SKM-1 treated with dmso at 0.1 percent for 144 hours (cell line): ENCODE results near the gene CFAP92.

Source experiments
- DNase-seq: peaks from one replicate; lab custom pipeline; 2025; ENCODE audit not compliant: unreplicated experiment; lab: John Stamatoyannopoulos, UW

The CFAP92 gene, protein sequence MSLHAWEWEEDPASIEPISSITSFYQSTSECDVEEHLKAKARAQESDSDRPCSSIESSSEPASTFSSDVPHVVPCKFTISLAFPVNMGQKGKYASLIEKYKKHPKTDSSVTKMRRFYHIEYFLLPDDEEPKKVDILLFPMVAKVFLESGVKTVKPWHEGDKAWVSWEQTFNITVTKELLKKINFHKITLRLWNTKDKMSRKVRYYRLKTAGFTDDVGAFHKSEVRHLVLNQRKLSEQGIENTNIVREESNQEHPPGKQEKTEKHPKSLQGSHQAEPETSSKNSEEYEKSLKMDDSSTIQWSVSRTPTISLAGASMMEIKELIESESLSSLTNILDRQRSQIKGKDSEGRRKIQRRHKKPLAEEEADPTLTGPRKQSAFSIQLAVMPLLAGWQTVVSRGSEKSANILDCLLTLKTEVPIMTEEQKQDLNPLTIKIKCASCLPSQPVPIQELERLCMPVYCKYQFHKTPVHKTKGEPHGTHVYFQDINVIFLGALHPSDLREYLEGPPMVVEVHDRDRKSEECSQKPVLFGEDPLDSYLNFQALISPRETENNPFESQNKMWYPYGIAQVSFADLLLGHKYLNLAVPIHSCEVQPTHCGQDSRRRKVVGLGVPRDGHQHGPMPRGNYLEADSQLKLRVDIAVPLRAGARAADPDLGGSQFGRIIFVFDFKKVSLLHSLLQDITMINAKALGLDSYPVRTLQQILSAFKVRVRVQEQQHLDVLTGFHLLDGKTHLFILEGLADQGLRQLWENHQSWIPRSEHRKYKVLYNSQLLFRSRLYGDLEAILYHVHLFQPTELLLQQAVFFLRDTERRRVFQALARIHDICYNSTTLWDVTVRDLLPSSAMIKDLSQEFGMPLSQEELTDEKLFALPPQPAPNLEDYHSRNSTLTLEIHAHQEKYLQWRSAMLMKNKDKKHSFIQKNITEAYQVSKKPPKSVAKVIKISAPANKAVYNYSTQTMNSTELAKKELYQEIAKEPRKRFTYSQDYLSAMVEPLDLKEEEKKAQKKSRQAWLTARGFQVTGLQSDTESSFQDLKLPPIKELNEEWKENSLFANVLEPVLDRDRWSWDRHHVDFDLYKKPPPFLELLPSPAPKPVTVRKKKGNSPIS

DNA sequence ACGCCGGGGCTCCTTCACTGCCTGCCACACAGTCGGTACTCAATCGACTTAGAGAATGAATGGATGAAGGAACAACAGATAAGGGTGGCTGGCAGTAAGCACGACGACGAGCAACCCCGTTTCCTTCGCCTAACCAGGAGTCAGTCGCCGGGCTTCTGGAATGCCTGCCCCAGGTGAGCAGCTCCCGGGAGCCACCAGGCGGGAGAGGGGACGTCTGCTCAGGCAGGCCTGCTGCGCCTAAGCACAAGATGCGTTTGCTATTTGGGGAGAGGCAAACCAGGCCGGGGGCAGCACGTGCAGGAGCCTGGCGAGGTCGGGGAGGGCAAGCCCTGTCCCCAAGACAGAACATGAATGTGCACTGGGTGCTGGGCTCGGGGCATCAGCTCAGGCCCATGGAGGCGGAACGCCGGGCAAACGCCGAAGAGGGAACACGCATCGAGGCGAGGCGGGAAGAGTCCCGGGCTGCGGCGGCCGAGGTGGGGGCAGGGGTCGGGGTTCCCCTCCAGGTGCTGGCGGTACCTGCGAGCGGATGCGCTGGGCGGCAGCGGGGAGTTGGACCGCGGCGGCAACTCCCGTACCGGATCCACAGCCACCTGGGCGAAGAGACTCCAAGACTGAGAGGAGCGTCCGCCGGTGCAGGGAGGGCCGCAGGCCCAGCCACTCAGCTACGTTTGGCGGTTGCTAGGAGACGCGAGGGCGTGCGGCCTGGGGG is at the start of gene CFAP92:
Gene CFAP92, minus strand, starts transcription at position 616 of the 712 bp plus-strand sequence. CDS start 772 bp downstream, outside the sequence.
- DNase-seq, result no peak

DNA sequence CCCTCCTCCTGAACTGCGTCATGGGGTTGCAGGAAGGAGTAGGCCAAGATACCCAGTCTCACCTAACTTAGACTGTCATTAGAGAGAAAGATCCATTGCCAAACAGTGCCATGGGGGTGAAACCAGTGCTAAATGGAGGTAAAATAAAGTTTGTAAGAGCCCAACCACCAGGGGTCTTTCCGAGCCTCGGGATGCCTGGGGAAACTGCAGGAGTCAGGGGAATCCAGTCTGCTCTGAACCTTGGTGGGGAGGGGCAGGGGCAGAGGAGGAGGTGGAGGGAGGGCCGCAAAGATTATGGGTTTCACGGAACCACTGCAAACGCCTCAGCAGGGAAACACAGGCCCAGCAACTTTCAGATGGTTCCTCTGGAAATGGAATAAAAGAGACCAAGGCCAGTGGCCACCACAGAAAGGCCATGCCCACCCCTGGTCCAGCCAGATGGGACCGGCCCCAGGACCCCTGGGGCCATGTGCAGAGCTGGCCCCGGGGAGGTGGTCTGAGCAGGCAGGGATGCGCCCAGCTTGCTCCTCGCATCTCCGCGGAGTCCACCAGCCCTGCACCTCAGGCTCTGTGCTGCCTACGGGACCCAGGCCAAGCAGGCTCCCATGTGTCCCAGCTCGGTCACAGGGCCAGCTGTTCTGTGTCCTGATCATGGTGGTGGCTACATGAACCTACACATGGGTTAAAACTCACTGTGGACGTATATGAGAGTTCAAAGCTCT is 46.9 kb upstream of the CFAP92 start:
- DNase-seq, result no peak

DNA sequence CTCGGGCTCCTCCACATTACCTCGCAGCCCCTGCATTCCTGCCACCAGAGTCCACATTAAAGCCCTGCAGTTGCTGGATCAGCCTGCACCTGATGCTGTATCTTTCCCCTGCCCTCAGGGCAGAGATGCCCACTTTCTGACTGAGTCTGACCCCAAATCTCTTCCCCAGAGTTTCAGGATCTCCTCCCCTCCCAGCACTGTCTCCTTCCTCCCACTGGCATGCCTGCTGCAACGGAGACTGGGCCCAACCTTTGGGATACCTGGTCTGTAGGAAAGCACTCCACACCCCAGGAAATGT is 46.1 kb upstream of the CFAP92 start:
- no peak for DNase-seq

DNA sequence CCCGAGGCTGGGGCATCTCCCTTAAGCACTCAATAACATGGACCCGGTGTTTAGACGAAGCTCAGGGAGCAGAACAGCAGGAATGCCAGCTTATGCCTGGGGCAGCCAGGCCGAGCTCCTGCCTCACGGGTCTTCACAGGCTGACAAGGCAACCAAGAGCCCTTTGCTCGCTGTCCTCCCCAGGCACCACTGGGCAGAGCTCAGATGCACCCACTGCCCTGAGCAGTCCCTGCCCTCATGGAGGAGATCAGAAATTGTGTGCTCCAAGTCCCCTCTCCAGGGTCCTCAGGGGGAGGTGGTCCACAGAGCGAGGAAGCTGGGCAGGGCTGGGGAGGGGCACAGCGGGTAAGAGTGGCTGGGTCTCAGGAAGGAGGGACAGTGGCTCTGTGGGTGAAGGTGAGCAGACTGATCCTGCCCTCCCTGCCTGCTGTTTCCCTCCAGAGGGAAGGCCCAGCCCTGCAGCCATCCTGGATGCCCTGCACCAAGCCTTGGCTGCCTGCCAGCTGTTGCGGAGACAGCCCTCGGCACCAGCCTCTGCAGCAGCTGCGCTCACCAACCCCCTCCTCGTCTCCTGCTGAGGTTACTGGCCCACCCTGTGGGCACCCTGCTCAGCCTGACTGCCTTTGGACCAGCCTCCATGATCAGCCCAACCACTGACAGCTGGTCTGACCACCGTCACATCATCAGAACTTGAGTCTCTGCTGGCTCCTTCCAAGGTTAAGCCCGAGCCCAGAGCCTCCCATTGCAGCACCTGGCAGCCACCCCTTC is 45.6 kb upstream of the CFAP92 start:
- no peak for DNase-seq

DNA sequence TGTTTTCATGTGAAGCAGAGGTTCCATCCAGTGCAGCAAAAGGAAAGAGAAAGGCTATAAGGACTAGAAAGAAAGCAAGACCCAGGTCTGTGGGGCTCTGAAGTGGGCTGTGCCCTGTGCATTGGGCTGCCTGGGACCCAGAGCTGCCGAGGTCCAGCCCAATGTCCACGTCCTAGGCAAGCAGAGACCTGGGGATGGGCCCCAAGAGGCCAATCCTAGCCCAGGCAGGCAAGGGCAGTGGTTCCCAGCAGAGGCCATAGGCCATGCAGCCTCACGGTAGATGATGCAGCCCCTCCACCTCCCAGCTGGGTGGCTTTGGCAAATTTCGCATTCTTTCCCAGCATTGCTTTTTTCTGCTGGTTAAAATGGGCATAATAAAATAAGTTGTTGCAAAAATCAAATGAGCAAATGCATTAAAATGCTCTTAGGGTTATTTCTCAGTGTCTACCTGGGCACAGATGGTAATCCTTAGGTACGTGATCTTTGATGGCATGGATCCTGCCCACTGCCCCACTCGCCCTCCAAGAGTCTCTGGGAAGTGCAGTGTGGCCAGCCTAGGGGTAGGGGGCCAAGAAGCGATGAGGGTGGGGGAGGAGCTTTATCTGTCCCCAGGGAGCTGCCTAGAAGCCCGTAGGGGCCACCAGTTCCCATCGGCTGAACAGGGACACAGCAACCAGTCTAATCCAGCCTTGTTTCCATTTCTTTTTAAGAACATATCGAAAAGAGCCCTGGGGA is 44.4 kb upstream of the CFAP92 start:
- DNase-seq, result no peak

DNA sequence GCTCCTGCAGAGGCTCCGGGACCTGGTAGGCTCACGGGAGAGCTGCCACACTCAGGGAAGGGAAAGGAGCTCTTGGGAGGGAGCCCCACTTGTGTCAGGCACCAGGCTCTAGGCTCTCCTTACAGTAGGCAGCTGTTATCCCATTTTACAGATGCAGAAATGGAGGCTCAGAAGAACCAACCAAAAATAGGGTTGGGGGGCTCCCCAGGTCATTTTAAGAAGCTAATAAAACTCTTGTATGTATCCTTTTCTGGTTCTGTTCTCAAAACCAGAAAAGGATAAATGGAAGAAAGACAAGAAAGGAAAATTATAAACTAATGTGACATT is 43.2 kb upstream of the CFAP92 start:
- DNase-seq, result no peak

DNA sequence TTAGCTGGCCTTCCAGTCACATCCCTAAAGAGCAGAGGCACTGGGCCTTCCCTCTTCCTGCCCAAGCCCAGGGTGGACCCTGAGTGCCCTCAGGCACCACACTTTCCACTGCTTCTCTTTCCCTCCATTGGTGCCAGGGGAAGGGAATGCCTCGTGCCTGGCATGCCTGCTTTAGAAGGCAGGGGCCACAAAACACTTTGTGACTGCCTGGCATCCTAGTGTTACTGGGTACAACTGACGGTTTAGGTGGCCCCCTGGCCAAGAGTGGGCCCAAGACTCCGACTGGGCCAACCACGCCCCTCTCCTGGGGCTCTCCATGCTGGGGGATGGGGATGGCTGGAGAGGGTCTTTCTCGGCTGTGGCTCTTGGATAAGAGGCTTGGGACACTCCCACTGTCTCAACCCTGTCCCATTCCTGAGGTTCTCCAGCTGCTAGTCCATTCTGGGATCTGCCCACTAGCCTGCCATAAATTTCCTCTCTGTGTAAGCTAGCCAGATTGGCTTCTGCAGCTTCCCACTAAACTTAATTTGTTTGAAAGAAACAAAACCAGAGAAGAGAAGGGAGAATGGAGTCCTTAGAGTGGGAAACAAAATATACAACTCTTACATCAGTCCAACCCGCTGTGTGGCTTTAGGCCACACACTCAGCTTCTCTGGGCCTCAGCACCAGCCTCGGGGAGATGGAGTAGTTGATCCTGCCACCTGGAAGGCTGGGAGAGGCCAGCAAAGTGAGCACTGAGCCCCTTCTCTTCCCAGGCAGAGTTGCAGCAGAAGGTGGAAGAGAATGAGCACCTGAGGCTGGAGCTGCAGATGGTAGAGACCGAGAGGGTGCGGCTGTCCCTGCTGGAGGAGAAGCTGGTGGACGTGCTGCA is 42.6 kb upstream of the CFAP92 start:
- DNase-seq, result no peak

DNA sequence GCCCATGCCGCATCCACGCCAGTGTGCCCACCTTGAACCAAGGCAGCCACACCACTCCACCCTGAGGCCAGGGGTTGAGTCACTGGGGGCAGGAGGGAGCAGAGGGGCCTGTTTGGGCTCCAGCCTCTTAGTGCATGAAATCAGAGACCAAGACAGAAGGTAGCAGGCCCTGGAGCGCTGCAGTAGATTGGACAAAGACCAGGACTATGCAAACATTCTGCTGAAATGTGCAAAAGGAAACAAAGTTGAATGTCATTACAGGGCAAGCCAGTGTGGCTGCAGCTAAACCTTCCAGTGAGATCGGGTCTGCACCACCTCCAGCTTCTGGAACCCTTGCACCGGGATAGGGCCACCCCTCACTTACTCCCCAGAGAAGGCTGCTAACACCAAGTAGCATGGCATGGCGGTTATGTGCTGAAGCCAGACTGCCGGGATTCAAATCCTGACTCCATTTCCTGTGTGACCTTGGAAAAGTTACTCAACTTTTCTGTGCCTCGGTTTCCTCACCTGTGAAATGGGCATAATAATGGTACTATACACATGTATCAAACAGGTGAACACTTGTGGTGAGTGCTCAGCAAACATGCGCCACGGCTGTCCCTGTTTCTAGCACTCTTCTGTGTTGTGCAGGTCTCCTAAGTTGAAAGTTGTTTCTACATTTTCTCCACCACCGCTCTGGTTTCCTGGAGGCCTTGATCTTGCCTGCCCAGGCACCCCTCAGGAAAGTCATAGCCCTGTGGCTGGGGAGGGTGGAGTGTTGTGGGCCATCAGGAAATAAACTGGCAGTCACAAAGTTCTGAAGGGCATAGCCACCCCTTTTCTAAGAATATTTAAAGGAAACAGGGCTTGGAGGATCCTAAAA is 41.7 kb upstream of the CFAP92 start:
- DNase-seq, result no peak

DNA sequence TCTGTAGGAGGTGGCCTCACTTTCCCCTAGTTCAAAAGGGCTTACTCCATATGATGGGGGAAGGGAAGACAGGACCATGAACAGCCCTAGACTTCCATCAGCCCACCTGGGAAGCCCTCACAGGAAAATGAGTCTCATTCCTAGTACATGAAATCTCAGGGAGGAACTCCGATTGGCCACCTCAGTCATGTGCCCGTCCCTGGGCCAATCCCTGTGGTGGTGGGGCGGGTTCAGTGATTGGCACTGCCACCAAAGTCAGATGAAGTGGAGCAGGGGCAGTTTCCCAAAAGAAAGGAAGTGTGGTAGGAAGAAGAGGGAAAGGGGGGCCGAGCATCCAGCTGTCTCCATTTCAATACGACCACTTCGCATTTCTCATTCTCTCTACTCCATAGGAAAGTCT is 40.8 kb upstream of the CFAP92 start:
- DNase-seq, result no peak

DNA sequence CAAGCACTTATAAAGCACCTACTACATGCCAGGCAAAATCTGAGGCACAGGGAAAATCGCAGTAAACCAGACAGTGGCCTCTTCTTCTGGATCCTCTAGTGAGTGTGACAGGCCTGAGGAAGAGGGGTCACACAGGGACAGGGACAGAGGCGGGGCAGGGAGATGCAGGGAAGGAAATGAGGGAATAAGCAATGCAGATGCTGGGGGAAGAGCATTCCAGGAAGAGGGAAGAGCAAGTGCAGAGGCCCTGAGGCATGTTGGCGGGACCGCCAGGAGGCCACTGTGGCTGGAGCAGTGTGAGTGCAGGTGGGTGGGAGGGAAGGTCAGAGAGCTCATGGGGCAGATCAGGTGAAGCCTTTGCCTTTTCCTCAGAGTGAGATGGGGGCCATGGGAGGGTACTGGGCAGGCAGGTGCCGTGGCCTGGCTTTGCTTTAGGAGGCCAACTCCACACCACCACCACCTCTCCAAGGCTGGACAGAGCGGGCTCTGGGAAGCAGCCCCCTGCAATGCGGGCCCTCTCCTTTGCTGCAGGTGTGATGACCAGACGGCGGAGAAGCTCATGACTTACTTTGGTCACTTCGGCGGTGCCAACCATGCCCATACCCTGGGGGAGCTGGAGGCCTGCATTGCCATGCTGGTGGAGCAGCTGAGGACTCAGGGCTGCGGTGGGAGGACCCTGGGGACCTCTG is 39.9 kb upstream of the CFAP92 start:
- no peak for DNase-seq

DNA sequence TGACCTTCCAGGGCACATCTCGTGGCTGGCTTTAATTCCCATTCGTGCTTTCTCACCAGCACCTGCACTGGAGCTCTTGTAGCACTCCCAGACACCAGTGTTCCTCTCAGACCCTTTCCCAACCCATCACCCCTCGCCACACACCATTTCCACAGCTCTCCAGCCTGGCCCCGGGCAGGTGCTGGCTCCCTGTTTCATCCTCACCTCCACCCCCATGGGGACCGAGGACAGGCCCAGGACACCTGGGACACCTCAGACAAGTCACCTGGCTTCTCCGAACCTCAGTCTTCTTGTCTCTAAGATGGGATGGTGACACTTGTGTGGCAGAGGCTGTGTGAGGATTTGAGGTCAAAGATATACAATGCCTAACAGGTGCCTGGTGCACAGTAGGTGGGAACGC is 39.3 kb upstream of the CFAP92 start:
- no peak for DNase-seq

DNA sequence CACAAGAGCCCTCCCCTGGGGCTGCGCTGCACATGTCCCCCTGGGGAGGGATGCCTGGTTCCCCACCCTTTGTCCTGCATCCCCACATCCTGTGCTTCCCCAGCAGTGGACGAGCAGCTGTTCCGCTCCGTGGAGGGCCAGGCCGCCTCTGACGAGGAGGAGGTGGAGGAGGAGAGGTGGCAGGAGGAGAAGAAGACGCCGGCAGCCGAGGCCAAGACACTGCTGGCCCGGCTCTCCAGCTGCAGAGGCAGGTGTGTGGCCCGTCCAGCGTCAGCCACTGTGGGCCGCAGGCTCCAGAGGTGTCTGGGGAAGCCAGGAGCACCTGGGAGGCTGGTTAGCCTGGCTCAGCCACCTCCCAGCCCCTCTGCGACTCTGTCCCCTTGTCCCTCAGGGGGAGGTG is 38.8 kb upstream of the CFAP92 start:
- DNase-seq, result no peak

DNA sequence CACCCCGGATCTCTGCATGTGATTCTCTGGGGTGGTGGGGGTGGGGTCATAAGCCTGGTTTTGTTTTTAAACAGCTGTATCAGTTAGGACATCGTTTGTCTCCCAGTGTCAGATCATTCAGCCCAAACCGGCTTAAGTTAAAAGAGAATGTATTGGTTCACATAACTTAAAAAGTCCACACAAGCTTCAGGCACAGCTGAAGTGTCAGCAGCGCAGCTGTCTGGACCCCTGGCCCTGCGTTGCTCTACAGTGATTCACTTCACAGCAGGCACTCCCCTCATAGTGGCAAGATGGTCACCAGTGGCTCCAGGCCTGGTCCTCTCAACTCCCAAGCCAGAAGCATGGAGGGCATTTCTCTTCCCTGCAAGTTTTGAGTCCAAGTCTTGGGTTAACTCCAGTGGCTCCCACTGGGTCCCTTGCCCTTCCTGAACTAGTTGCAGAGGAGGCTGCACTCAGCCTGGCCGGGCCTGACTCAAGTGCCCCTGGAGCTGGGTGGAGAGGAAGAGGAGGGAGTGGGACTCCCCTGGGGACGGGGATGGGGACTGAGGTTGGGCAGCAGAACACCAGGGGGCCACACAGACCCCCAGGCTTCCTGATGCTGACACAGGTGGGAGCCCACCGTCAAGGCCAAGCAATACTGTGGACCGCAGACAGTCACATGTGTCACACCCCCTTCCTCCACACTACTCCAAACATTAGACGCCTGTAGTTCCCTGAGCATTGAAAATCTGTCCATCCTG is 37.8 kb upstream of the CFAP92 start:
- no peak for DNase-seq

DNA sequence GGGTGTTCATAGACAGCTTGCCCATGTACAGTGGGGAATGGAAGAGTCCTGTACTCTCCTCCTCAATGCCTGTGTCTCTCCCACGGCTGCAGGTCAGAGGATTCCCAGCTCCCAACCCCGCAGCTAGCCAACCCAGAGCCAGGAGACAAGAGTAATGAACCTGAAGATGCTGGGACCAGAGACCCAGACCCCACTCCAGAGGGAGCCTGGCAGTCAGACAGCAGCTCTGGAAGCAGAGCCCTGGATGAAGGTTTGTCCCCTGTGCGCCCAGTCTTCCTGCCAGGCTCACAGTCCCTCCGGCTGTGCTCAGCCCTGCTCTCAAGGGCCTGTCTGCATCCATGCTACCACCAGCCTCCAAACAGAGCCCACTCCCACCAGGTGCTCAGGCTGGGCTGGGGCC is 36.7 kb upstream of the CFAP92 start:
- no peak for DNase-seq

DNA sequence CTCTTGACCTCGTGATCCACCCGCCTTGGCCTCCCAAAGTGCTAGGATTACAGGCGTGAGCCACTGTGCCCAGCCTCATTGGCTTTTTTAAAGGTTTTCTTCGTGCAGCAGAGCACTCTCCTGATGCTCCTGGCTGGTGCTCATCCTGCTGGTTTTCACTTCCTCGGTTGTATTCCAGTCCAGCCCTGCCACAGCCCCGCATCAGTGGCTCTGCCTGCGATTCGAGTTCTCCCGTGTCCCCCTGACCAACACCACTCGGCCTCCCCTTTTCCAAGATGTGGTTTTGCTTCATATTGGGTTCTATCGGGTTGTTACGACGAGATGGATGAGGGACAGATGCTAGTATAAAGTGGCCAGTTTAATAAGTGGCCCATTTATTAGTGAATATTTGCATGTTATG is 35.0 kb upstream of the CFAP92 start:
- no peak for DNase-seq

DNA sequence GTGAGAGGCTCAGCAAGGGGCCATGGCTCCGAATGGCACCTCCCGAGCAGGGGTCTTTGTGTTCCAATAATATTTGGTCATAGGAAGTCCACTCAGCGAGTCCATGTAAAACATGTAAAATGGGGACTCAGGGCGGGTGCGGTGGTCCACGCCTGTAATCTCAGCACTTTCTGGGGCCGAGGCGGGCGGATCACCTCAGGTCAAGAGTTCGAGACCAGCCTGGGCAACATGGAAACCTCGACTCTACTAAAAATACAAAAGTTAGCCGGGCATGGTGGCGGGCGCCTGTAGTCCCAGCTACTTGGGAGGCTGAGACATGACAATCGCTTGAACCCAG is 33.6 kb upstream of the CFAP92 start:
- no peak for DNase-seq
